ENCODE measurements around the gene EWSR1. TPM values are rescaled to one million over a fixed set of nuclear protein-coding genes. Genes with fewer than 3 reads are reported as not detected.

The EWSR1 gene
- polyA plus RNA-seq, 10 donors = 133 to 217 (median 165) TPM

- DNase-seq = no peak
Observed at GRCh38 chr22:29314537-29315285, 46.6 kb downstream of the EWSR1 start.

DNA sequence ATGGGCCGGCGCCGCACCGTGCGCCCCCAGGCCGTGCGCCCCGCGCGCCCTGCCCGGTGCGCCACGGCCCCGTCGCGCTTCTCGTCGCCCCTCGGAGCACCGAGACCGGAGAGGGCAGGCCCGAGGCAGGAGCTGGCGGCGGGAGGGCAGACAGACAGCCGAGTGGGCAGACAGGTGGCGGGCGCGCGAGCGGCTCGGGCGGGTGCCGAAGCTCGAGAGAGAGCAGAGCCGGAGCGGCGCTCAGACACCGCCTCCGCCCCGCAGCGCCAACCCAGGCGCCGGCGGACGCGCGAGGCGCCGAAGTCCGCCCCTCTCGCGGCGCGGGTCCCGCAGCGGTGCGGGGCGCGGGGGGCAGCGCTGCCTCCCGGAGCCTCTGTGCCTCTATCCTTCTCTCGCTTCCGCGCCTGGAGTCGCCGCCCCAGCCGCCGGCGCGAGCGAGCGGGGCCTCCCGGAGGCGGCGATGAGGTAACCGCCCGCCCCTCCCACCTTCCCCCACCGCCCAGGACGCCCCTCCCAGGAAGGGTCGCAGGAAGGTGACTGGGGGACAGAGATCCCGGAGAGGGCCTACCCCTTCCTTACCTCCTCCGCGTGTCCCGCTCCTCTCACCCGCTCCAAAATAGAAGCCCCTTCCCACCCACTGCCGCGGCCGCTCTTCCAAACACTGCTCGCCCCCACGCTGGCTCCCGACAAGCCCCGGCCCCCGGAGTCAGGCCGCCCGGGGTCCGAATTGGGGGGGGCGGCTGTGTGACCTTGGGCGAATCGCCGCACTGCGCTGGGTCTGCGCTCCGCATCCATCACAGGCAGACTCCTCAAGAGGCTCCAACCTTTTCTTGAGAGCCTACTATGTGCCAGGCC, 47.4 kb downstream of the EWSR1 start, which contains the start of gene RASL10A:
Gene RASL10A, minus strand, starts transcription at position 412 of the 855 bp plus-strand sequence. CDS start 451 bp downstream, outside the sequence.
- peak in 1 of 3 donors; percentile 66 for DNase-seq

DNA sequence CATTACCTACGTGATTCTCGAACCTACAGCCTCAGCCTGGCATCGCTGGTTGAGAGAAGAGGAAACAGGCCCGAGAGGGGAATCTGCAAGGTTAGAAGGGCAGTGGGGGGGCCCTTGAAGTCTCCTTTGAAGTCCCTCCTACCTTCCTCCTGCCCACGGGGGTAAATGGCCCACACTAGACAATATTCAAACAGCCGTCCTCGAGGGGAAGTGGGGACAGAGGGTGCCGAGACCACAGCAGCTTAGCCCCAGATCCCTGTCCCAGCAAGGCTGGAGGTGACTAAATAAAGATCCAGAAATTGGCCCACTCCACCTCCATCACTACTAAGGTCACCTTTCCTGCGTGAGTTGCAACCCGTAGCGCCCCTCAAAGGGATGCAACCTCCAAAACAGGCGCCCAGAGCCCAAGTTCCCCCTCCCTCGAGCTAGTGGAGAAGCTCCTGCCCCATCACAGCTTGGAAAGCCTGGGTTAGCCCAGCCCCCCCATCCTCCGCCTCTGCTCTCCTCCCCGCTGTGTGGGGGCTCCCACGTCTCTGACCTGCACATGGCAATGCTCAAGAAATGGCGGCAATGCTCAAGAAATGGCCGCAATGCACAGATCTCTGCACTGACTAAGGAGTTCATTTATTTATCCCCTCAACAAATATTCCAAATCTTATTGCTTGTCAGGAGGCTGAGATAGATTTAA, 48.2 kb downstream of the EWSR1 start:
- no peak for DNase-seq

DNA sequence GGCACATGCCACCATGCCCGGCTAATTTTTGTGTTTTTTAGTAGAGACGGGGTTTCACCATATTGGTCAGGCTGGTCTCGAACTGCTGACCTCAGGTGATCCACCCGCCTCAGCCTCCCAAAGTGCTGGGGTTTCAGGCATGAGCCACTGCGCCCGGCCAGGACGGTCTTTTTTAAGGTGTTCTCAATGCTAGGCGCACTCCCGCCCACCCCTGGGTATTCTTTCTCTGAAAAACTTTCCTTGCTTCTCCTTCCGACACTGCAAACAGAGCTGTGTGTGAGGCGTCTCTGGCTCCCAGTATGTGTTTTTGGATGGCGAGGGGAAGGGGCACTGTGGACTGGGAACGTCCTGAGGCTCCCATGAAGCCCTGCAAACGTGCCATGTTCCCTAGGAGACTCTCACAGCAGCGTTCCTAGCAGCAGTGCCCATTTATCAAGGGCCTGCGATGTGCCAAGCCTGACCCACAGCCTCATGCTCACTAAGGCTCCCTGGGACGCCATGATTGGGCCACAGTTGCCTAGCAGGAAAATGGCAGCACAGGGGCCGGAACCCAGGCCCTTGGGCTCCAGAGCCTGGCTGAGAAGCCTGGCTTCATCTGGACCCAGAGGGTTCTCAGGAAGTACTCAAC, 49.9 kb downstream of the EWSR1 start:
- DNase-seq = no peak

GRCh38 chr22:29319072-29319471, 51.0 kb downstream of the EWSR1 start:
- no peak for DNase-seq

- no peak for DNase-seq
Observed at GRCh38 chr22:29320546-29320945, 52.5 kb downstream of the EWSR1 start.

DNA sequence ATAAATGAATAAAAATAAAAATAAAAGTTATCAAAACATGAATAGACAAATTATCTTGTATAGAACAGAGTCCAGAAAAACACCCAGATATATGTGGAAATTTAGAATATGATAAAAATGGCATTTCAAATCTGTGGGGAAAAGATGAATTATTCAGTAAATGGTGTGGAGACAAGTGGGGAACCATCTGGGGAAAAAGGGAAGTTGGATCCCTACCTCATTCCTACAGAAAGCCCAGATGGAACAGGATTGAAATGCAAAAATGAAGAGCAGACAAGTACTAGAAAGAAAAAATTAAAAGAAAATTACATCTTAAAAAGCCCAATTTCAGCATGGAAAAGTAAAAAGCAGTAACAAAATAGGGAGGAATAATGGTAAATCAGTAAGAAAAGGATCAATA, 55.6 kb downstream of the EWSR1 start:
- DNase-seq = no peak

GRCh38 chr22:29325356-29325755, 57.3 kb downstream of the EWSR1 start:
- no peak for DNase-seq

GRCh38 chr22:29325785-29326315, 57.8 kb downstream of the EWSR1 start:
- DNase-seq = no peak

GRCh38 chr22:29326481-29326880, 58.4 kb downstream of the EWSR1 start:
- no peak for DNase-seq

- DNase-seq = no peak
Observed at GRCh38 chr22:29327089-29327764, 59.2 kb downstream of the EWSR1 start.

GRCh38 chr22:29328055-29328454, 60.0 kb downstream of the EWSR1 start:
- no peak for DNase-seq

- peak; percentile 57 to 75 (median 72) for DNase-seq
Observed at GRCh38 chr22:29328566-29329500, 60.8 kb downstream of the EWSR1 start.

- no peak for DNase-seq
Observed at GRCh38 chr22:29329581-29329980, 61.5 kb downstream of the EWSR1 start.

DNA sequence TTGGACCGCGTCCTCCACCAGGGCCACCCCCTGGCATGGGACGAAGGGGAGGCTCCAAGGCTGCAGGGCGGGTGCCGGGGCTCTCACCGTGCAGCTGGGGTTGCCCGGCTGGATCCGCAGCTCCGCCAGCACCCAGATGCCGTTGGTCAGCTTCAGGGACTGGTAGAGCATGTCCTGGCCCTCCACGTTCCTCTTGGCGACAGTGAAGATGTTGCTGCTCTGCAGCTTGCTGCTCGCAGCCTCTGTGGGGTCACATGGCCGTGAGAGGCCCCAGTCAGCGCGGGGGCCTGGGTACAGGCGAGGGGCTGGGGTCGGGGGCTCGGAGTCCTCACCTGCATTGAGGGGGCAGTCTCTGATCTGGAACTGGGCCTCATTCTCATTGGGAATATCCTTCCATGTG, 62.2 kb downstream of the EWSR1 start:
- no peak for DNase-seq

- DNase-seq = peak in 1 of 3 donors; percentile 67
Observed at GRCh38 chr22:29330753-29331152, 62.7 kb downstream of the EWSR1 start.

- DNase-seq = no peak
Observed at GRCh38 chr22:29331213-29331612, 63.1 kb downstream of the EWSR1 start.

- no peak for DNase-seq
Observed at GRCh38 chr22:29331658-29332300, 63.7 kb downstream of the EWSR1 start.

- no peak for DNase-seq
Observed at GRCh38 chr22:29332886-29333496, 64.9 kb downstream of the EWSR1 start.
